Tibial nerve (tissue), 4 donors: ENCODE data around the gene DUXA. TPM values are rescaled to one million over a fixed set of nuclear protein-coding genes. Genes with fewer than 3 reads are reported as not detected.
"Not testable (repeated sequence)": the region's sequence is repeated elsewhere in the genome, so short reads cannot be mapped to it uniquely, and the experiment has no call there.

ENCODE experiments used
- DNase-seq, 2 donors: peaks; one replicate each; pipeline ENCODE4 v3.0.0-alpha.2; 2019; ENCODE audit warnings: low spot score in 2 of 2
- H3K27ac ChIP-seq, 4 donors: fragments of 200-600 bp; sonication (generic) in 3 of 4; one replicate each; pipeline ENCODE4 v1.5.1; 2017 to 2019; ENCODE audit warnings: mild to moderate bottlenecking in 1 of 4
- H3K27me3 ChIP-seq, 2 donors: fragments of 200-600 bp; sonication (generic) in 1 of 2; one replicate each; pipeline versions ENCODE4 v1.5.1 to v1.6.0; 2017 to 2019
- H3K36me3 ChIP-seq, 3 donors: fragments of 200-600 bp; sonication (generic); one replicate each; pipeline ENCODE4 v1.5.1; 2018 to 2019
- H3K4me1 ChIP-seq, 4 donors: fragments of 200-600 bp; sonication (generic) in 3 of 4; one replicate each; pipeline ENCODE4 v1.5.1; 2017 to 2019
- H3K4me3 ChIP-seq, 4 donors: fragments of 200-600 bp; sonication (generic) in 3 of 4; one replicate each; pipeline ENCODE4 v1.5.1; 2017 to 2019; ENCODE audit warnings: mild to moderate bottlenecking in 1 of 4, moderate library complexity in 1 of 4
- H3K9me3 ChIP-seq, 4 donors: fragments of 200-600 bp; sonication (generic) in 3 of 4; one replicate each; pipeline ENCODE4 v1.5.1; 2017 to 2019
- CTCF ChIP-seq, 5 experiments: fragments of 200-600 bp in 3 of 5; fragments of 450-650 bp in 2 of 5; sonication (generic) in 3 of 5; IDR thresholded peaks; one replicate each; pipeline ENCODE4 v1.5.1; 2016 to 2019; ENCODE audit warnings: antibody characterized with exemption in 5 of 5, mild to moderate bottlenecking in 3 of 5, moderate library complexity in 2 of 5
- EP300 ChIP-seq, 2 donors: sonication (generic); formaldehyde crosslinking; IDR thresholded peaks; one replicate each; pipeline ENCODE4 v1.6.1; 2017; ENCODE audit warnings: antibody characterized with exemption in 2 of 2, mild to moderate bottlenecking in 1 of 2
- POLR2A ChIP-seq, 2 donors: fragments of 450-650 bp; IDR thresholded peaks; one replicate each; pipeline ENCODE4 v1.6.1; 2017; ENCODE audit warnings: antibody characterized with exemption in 2 of 2, mild to moderate bottlenecking in 2 of 2, moderate library complexity in 2 of 2
- WGBS, 2 donors: methylation state at CpG; one replicate each; pipeline ENCODE4 v1.1.5; 2018; 5-methylcytosine and 5-hydroxymethylcytosine counted together
- total RNA-seq, 4 donors: library from RNA; depleted of rRNA; stranded (reverse); fragments of >200 nt; gene quantifications; one replicate each; pipeline ENCODE4 v1.1.0, GENCODE V29; 2016

Gene DUXA
- total RNA-seq, 4 donors from 2014 or later: 5.5 TPM; not detected in 3

GRCh38 chr19:57135797-57136196 lies 31.5 kb downstream of the DUXA start:
- H3K36me3 ChIP-seq: no peaks in the 10 kb centered on the region
- 79% methylated on average over 6 of the region's 6 CpGs for WGBS, 2 donors
- H3K27ac ChIP-seq: no peak overlapping the region
- H3K4me1 ChIP-seq: no peaks in the 10 kb centered on the region
- H3K9me3 ChIP-seq: peaks cover 0 to 12% (median 0%) of the 10 kb centered on the region in 4 donors
- no peak for TF ChIP-seq EP300 (IDR thresholded peaks at IDR 0.05)
- no peak for TF ChIP-seq CTCF (IDR thresholded peaks at IDR 0.05)
- no peak for TF ChIP-seq POLR2A (IDR thresholded peaks at IDR 0.05)
- H3K4me3 ChIP-seq: no peak overlapping the region
- H3K27me3 ChIP-seq: no peaks in the 10 kb centered on the region
- no peak for DNase-seq

DNA sequence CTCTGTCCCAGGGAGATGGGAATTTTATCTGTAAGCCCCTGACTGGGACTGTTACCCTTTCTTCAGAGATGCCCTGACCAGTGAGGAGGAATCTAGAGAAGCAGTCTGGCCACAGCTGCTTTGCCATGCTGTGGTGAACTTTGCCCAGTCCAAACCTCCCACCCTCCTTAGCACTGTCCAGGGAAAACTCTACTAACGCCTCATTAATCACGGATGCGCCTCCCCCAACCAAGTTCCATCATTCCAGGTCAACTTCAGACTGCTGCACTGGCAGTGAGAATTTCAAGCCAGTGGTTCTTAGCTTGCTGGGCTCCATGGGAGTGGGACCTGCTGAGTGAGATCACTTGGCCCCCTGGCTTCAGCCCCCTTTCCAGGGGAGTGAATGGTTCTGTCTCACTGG lies 39.9 kb downstream of the DUXA start:
- H3K9me3 ChIP-seq, H3K27me3 ChIP-seq, H3K36me3 ChIP-seq, H3K4me1 ChIP-seq, H3K4me3 ChIP-seq, H3K27ac ChIP-seq, DNase-seq: not testable (repeated sequence)
- 82 to 91% methylated on average over 3 of the region's 3 CpGs for WGBS, 2 donors

DNA sequence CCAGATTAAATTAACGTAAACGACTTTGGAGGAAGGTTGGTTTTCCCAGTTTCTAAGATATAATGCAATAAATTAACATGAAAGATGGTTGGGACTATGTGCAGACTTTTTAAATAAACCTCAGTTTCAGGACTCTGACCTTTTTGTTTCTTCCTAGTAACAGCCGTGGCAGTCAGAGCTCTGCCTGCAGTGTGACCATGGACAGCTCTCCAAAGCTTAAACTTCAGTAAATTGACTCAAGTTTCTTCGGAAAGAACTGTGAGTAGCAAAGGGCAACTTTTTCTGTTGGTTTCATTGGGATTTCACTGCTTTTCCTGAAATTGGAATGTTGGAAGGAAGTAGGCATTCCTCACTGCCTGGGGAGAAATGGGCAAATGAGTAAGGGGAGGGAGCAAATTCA lies 43.4 kb downstream of the DUXA start:
- no peaks in the 10 kb centered on the region for H3K4me1 ChIP-seq
- H3K9me3 ChIP-seq: peaks cover 0 to 12% (median 2%) of the 10 kb centered on the region in 4 donors
- H3K36me3 ChIP-seq: no peaks in the 10 kb centered on the region
- H3K4me3 ChIP-seq: no peak overlapping the region
- no peak overlapping the region for H3K27ac ChIP-seq
- WGBS, 2 donors: 36 to 38% methylated on average over 4 of the region's 4 CpGs
- DNase-seq: no peak
- no peaks in the 10 kb centered on the region for H3K27me3 ChIP-seq
- TF ChIP-seq POLR2A (IDR thresholded peaks at IDR 0.05): no peak
- no peak for TF ChIP-seq CTCF (IDR thresholded peaks at IDR 0.05)
- no peak for TF ChIP-seq EP300 (IDR thresholded peaks at IDR 0.05)

DNA sequence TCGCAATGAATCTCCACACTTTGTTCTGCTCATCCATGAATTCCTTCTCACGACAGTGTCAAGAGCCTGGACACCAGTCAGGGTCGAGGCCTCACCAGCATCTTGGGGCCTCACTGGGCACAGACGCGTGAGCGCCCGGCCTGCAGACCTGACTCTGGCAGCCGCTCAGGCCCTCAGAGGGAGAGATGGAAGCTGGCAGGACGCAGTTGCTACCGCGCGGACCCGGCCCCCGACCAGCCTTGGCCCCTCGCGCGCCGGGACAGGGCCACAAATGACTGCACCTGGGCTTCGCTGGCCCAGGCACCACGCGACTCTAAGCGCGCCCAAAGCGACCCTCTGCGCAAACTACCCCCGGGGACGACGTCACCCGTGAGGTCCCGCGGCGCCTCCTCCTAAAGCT lies 48.4 kb downstream of the DUXA start:
- DNase-seq: no peak
- Histone ChIP-seq H3K4me3 (no peak overlapping the region), H3K36me3 (no peaks in the 10 kb centered on the region), H3K27ac (no peak overlapping the region), H3K27me3 (no peaks in the 10 kb centered on the region), H3K4me1 (no peaks in the 10 kb centered on the region), H3K9me3 (peaks cover 0 to 45% (median 2%) of the 10 kb centered on the region in 4 donors)
- 82 to 83% methylated on average over 18 to 32 of the region's 32 CpGs for WGBS, 2 donors
- TF ChIP-seq CTCF (IDR thresholded peaks at IDR 0.05) (no peak), POLR2A (IDR thresholded peaks at IDR 0.05) (no peak), EP300 (IDR thresholded peaks at IDR 0.05) (no peak)

DNA sequence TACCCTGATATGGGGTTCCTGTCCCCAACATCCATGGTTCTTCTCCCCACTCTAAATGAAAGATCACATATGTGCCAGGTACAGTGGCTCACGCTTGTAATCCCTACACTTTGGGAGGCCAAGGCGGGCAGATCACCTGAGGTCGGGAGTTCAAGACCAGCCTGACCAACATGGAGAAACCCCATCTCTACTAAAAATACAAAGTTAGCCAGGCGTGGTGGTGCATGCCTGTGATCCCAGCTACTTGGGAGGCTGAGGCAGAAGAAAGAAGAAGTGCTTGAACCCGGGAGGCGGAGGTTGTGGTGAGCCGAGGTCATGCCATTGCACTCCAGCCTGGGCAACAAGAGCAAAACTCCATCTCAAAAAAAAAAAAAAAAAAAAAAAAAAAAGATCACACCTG lies 53.8 kb downstream of the DUXA start:
- not testable (repeated sequence) for H3K4me1 ChIP-seq, H3K27ac ChIP-seq, DNase-seq, H3K27me3 ChIP-seq, H3K36me3 ChIP-seq, H3K4me3 ChIP-seq
- peaks cover 0 to 82% (median 12%) of the 10 kb centered on the region in 4 donors for H3K9me3 ChIP-seq
- WGBS, 2 donors: 76 to 82% methylated on average over 7 of the region's 7 CpGs

GRCh38 chr19:57111329-57111644 lies 56.0 kb downstream of the DUXA start:
- Histone ChIP-seq H3K4me3 (no peak overlapping the region), H3K4me1 (peaks cover 0 to 3% (median 0%) of the 10 kb centered on the region in 4 donors), H3K27ac (no peak overlapping the region), H3K27me3 (peaks cover 0 to 13% of the 10 kb centered on the region in 2 donors), H3K9me3 (peaks cover 0 to 79% (median 12%) of the 10 kb centered on the region in 4 donors), H3K36me3 (no peaks in the 10 kb centered on the region)
- DNase-seq: no peak
- 92 to 96% methylated on average over 1 of the region's 1 CpG for WGBS, 2 donors
- TF ChIP-seq CTCF (IDR thresholded peaks at IDR 0.05): no peak
- TF ChIP-seq EP300 (IDR thresholded peaks at IDR 0.05): no peak
- TF ChIP-seq POLR2A (IDR thresholded peaks at IDR 0.05): no peak
